Left kidney (tissue), 8 donors: ENCODE measurements around the gene CTBS. TPM values are rescaled to one million over a fixed set of nuclear protein-coding genes. Genes with fewer than 3 reads are reported as not detected.

Experiments used
- DNase-seq: peaks from one replicate; pipeline ENCODE4 v3.0.0-alpha.2; 2013
- long read RNA-seq, 8 donors: transcript quantifications; one replicate each; lab custom pipeline, GENCODE V29; 2026
- polyA plus RNA-seq: library from polyadenylated mRNA; unstranded; fragments of 120-200 nt; gene quantifications from one replicate; pipeline ENCODE4 v1.2.1, GENCODE V29; 2013; ENCODE audit not compliant: insufficient read length

CTBS gene, protein sequence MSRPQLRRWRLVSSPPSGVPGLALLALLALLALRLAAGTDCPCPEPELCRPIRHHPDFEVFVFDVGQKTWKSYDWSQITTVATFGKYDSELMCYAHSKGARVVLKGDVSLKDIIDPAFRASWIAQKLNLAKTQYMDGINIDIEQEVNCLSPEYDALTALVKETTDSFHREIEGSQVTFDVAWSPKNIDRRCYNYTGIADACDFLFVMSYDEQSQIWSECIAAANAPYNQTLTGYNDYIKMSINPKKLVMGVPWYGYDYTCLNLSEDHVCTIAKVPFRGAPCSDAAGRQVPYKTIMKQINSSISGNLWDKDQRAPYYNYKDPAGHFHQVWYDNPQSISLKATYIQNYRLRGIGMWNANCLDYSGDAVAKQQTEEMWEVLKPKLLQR
- polyA plus RNA-seq: 25.4 TPM
- long read RNA-seq, donor 1, full-length matches to known transcripts: 10 of 10 reads
- long read RNA-seq, donor 1, partial matches to known transcripts: 0 of 10 reads
- long read RNA-seq, donor 1, other reads (novel, unspliced or antisense): 0 of 10 reads
- long read RNA-seq, donor 2, full-length matches to known transcripts: 8 of 8 reads
- long read RNA-seq, donor 2, partial matches to known transcripts: 0 of 8 reads
- long read RNA-seq, donor 2, other reads (novel, unspliced or antisense): 0 of 8 reads
- long read RNA-seq, donor 3, full-length matches to known transcripts: 7 of 7 reads
- long read RNA-seq, donor 3, partial matches to known transcripts: 0 of 7 reads
- long read RNA-seq, donor 3, other reads (novel, unspliced or antisense): 0 of 7 reads
- long read RNA-seq, donor 4, full-length matches to known transcripts: 1 of 1 reads
- long read RNA-seq, donor 4, partial matches to known transcripts: 0 of 1 reads
- long read RNA-seq, donor 4, other reads (novel, unspliced or antisense): 0 of 1 reads
- long read RNA-seq, donor 5, full-length matches to known transcripts: 6 of 6 reads
- long read RNA-seq, donor 5, partial matches to known transcripts: 0 of 6 reads
- long read RNA-seq, donor 5, other reads (novel, unspliced or antisense): 0 of 6 reads
- long read RNA-seq, donor 6, full-length matches to known transcripts: 6 of 6 reads
- long read RNA-seq, donor 6, partial matches to known transcripts: 0 of 6 reads
- long read RNA-seq, donor 6, other reads (novel, unspliced or antisense): 0 of 6 reads
- long read RNA-seq, donor 7, full-length matches to known transcripts: 18 of 41 reads
- long read RNA-seq, donor 7, partial matches to known transcripts: 23 of 41 reads
- long read RNA-seq, donor 7, other reads (novel, unspliced or antisense): 0 of 41 reads
- long read RNA-seq, donor 8, full-length matches to known transcripts: 4 of 4 reads
- long read RNA-seq, donor 8, partial matches to known transcripts: 0 of 4 reads
- long read RNA-seq, donor 8, other reads (novel, unspliced or antisense): 0 of 4 reads

GRCh38 chr1:84573967-84574842 lies at the start of gene CTBS:
TSS of gene CTBS (minus strand) at chr1:84574440. CDS start at chr1:84574415, 25 bp downstream.
- DNase-seq: peak; percentile 84

DNA sequence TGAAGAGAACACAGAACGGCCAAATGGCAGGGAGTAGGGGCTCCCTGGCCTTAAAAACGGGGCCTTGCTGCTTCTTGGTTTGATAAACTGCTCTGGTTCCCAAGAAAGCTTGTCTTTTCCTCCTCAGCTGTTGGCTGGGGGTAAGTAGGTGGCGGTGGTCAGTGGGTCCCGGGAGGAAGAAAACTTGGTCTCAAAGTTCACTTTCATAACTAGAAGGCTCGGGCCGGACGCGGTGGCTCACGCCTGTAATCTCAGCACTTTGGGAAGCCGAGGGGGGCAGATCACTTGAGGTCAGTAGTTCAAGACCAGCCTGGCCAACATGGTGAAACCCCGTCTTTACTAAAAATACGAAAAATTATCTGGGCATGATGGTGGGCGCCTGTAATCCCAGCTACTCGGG lies 47.3 kb upstream of the CTBS start:
- DNase-seq: no peak

- DNase-seq: peak; percentile 85
Observed at GRCh38 chr1:84620720-84621313, 46.6 kb upstream of the CTBS start.

DNA sequence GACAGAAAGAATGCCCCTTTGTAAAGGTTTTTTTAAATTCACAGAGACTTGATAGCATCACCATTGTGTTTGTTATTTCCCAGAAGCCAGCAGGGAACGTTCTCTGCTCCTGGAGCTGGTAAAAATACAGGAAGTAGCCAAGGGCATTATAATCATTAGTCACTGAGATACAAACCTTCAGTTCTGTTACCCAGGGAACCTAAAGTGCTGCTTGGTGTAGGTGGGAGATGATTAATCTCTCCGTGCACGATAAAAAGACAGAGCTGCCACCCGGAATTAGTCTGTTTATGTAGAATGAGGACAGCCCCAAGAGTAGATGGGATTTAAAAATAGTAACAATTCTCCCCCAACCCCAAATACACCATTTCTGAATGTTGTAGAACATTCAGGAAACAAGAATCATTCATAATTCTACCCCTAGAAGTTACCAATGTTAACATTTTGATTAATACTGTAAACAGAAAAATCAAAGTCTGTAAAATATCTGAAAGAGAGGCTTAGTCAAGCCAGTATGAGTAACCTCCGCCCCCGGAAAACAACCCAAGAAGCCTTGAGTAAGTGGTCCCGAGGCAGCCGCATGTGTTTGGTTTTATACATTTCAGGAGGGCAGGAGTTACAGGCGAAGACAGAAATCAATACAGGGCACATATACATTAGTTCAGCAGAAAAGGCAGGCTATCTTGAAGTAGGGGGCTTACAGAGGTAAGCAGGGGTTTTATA lies 45.3 kb upstream of the CTBS start:
- no peak for DNase-seq

DNA sequence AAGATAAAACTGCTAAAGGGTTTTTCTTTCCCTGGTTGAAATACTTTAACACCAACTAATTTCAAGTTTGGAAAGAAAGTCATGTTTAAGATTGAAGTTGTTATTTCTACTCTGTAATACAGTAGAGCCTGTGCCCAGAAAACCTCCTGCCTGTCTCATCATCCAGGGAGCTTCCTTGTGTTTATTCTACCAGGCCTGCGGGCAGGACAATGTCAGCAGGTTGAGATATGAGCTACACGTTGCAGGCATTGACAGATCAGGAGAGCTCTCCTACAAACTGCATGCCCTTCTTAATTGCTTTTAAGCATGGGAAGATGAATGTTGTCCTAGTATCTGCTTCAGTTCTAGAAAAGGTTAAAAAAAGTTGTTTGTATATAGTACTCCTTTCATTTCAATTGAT lies 43.1 kb upstream of the CTBS start:
- DNase-seq: no peak

DNA sequence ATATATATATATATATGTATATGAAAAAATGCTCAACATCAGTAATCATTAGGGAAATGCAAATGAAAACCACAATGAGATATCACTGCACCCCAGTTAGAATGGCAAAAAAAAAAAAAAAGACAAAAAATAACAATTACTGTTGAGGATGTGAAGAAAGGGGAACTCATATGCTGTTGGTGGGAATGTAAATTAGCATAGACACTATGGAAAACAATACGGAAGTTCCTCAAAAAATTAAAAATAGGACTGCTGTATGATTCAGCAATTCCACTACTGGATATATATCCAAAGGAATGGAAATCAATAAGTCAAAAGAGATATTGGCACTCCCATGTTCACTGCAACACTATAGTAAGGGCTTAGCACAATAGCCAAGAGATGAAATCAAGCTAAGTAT lies 41.5 kb upstream of the CTBS start:
- no peak for DNase-seq

DNA sequence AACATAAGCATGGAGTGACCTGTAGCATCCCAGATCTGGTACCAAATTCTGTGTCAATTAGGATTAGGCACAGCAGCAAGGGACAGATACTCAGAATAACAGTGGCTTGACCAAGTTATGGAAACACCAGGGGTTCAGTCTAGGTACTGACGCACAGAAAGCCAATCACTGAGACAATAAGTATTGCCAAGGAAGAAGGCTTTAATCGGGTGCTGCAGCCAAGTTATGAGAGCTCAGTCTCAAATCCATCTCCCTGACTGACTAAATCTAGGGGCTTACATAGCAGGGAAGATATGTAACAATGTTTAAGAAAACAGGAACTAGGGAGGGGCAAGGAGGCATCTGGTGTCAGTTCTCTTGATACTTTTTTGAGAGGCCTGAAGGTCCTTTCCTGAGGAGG lies 39.6 kb upstream of the CTBS start:
- no peak for DNase-seq

GRCh38 chr1:84613026-84613425 lies 38.8 kb upstream of the CTBS start:
- no peak for DNase-seq

GRCh38 chr1:84611796-84612195 lies 37.6 kb upstream of the CTBS start:
- no peak for DNase-seq

GRCh38 chr1:84611091-84611490 lies 36.9 kb upstream of the CTBS start:
- no peak for DNase-seq

- DNase-seq: no peak
Observed at GRCh38 chr1:84606977-84607376, 32.7 kb upstream of the CTBS start.

- DNase-seq: no peak
Observed at GRCh38 chr1:84605157-84605556, 30.9 kb upstream of the CTBS start.

DNA sequence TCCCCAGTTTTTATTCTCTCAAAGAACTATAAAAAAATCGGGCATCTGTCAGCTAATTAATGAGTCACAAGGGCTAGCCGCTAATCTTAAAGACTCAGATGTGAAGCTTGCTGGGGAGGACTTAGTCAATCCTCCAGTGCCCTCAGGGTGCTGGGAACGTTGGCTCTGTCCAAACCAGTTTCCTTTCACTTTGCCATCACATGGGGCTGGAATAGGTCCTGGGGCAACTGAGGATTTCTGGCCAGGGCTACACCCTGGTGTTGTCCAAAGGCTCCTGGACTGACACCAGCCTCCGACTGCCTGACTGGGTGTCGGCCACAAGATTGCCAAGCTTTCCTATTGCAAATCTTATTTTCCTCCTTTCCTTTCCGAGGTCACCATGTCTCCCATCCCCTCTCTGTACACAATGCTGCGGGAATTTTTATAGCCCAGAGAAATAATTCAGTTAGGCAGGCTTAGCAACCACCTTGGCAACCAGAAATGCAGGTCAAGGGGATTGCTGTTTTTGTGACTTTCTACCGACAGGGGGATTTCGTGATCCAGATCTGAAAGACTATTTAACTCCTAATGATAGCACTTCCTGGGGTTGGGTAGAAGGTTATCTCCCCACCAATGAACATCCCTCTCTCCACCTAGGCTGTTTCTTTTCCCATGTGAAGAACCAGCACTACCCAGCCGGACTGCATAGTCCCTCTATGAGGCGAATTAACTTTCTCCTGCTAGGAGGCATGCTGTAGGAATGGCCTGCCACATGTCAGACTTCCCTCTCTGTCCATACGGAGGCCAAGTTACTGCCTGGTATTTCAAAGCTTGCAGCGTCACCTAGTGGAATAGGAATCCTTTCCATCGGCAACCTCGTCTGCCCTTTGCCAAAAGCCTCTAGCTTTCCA lies 29.9 kb upstream of the CTBS start:
- DNase-seq: no peak

GRCh38 chr1:84603223-84603622 lies 29.0 kb upstream of the CTBS start:
- DNase-seq: no peak

- DNase-seq: no peak
Observed at GRCh38 chr1:84600796-84601195, 26.6 kb upstream of the CTBS start.

DNA sequence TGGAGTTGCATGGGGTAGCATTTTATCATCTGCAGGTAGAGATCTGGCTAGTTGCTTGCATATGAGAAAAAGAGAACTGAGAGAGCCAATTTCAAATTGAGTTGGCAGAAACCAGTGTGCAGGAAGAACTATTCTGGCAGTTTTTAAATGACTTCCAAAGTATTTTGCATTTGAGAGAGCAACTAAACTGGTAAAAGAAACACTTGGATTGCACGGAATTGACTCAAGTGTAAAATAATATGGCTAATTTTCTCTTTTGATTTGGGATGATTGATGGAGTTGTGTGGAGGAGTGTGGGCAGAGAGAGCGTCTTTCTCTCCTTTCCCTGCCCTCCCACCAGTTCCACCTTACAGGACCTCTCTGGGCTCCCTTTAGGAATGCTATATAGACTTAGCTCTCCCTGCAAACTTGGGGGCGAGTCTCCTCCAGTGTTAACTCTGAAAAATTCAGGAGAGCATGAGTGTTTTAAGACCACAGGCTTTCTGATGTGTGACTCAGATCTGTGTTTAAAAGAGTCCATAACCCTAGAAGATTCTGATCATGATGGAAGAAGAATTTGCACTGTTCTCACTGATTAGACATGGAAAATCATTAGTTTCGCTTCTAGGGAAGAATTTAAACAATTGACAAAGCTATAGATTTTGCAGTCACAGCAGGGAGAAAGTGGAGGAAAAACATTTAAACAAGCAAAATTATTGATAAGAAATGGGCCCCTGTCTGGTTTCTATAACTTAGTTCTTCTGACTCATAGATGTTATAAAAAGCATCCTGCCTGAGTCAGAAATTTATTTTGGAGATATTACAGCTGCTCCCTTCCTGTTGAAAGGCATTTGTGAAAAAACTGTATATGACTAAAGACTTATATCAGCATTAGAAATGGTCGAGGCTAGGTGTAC lies 24.9 kb upstream of the CTBS start:
- no peak for DNase-seq

DNA sequence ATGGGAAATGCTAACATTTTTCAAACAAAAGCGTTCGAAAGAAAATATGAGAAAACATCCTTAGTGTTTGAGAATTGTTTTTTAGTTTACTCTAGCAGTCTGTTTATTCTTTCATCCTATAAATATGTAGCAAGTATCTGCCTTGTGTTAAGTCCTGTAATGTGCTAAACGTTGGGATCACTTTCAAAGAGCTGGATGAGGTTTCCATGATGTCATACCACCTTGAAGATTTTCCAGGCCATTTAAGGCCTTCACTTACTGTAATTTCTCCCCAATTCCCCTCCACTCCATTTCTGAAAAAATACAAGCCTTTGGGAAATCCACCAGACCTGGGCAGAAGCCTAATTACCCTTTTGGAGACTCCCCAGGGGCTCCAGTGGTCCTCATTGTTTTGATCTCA lies 24.2 kb upstream of the CTBS start:
- DNase-seq: no peak

DNA sequence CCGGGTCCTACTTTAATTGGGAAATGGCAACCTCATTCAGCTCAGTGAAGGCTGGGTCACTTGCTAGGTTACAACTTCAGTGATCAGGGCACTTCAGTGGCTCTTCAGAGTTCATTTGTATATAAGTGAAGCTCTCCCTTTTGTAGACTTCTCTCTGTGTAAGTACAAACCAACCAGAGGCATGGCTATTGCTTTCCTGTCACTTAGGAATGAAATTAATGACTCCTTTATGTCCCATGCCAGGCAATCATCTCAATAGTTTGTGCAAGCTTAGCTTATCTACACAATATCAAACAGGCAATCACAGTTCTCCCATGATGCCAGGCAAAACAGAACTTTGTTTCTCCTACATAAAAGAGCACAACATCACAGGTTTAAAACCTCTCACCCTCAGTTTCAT lies 22.8 kb upstream of the CTBS start:
- no peak for DNase-seq
